Calu3 (cell line): ENCODE results near the gene HCRT. TPM values are rescaled to one million over a fixed set of nuclear protein-coding genes. Genes with fewer than 3 reads are reported as not detected.

Experiments used
- Bru-seq: library from RNA; stranded (reverse); fragments of 400-500 nt; gene quantifications from one replicate; lab custom pipeline; 2021; lab: Mats Ljungman, UMichigan
- BruChase-seq, 2 experiments: library from RNA; stranded (reverse); fragments of 400-500 nt; gene quantifications; one replicate each; lab custom pipeline; 2021; lab: Mats Ljungman, UMichigan
- BruUV-seq: library from RNA; stranded (reverse); fragments of 400-500 nt; replicated peaks from 2 replicates; lab custom pipeline; 2021; lab: Mats Ljungman, UMichigan
- CTCF ChIA-PET: fragments of 300-600 bp; sonication (Branson Sonifier 250); formaldehyde crosslinking; loops from one replicate; lab custom pipeline; 2022; ENCODE audit warnings: antibody characterized with exemption; lab: Charles Lee
- DNase-seq: peaks from one replicate; pipeline ENCODE4 v3.0.0; 2022
- H3K27ac Mint-ChIP-seq: one replicate; pipeline ENCODE4 v1.8.0; 2022; ENCODE audit warnings: mixed read lengths; ENCODE audit not compliant: unreplicated experiment
- H3K27me3 Mint-ChIP-seq: one replicate; pipeline ENCODE4 v1.8.0; 2022; ENCODE audit warnings: mixed read lengths; ENCODE audit not compliant: unreplicated experiment
- H3K36me3 Mint-ChIP-seq: one replicate; pipeline ENCODE4 v1.8.0; 2022; ENCODE audit warnings: mild to moderate bottlenecking, moderate library complexity, mixed read lengths; ENCODE audit not compliant: insufficient read depth, unreplicated experiment
- H3K4me1 Mint-ChIP-seq: one replicate; pipeline ENCODE4 v1.8.0; 2022; ENCODE audit warnings: mild to moderate bottlenecking, low read depth, mixed read lengths; ENCODE audit not compliant: unreplicated experiment
- H3K4me3 Mint-ChIP-seq: one replicate; pipeline ENCODE4 v1.8.0; 2022; ENCODE audit warnings: mild to moderate bottlenecking, low read depth, moderate library complexity, mixed read lengths; ENCODE audit not compliant: unreplicated experiment
- H3K9me3 Mint-ChIP-seq: one replicate; pipeline ENCODE4 v1.8.0; 2022; ENCODE audit warnings: low read depth, mixed read lengths; ENCODE audit not compliant: unreplicated experiment
- CTCF ChIP-seq: fragments of 200-600 bp; IDR thresholded peaks from one replicate; pipeline ENCODE4 v1.8.0; 2022; ENCODE audit warnings: antibody characterized with exemption; ENCODE audit not compliant: unreplicated experiment
- intact Hi-C: fragments of 100-400 bp; cut with micrococcal nuclease; formaldehyde crosslinking; loops from one replicate; pipeline ENCODE4 v1.10.0; 2022; ENCODE audit not compliant: unreplicated experiment
- long read RNA-seq: library from polyadenylated mRNA; stranded (forward); transcript quantifications from one replicate; pipeline ENCODE4 v2.0.0, GENCODE V29; 2022
- total RNA-seq: library from RNA; stranded (reverse); gene quantifications from 2 replicates; pipeline ENCODE4 v1.2.3, GENCODE V29; 2022

Gene HCRT
- total RNA-seq (not detected in 2 replicates), Bru-seq, nascent RNA (not detected), BruChase-seq, experiment 1, labeled RNA remaining after a 6-hour chase (percentile 13 among the genes with signal in this experiment), BruChase-seq, experiment 2, labeled RNA remaining after a 2-hour chase (not detected)
- long read RNA-seq: 0 reads

GRCh38 chr17:42184713-42185620, at the start of gene HCRT:
Gene HCRT, minus strand, starts transcription at chr17:42185452. Its CDS starts 87 bp downstream, at chr17:42185365.
- Mint-ChIP-seq H3K4me3 (peak within 1 kb of the TSS; percentile 67), H3K36me3 (peaks cover 5% of the 10 kb centered on the region), H3K9me3 (no peaks in the 10 kb centered on the region), H3K27ac (no peak within 1 kb of the TSS), H3K27me3 (peaks cover 23% of the 10 kb centered on the region), H3K4me1 (peaks cover 29% of the 10 kb centered on the region)
- intact Hi-C loops: no loop called here
- CTCF ChIA-PET: interaction anchor here (1.1 to 2.5 kb wide), 2 partner anchors 9 to 61 kb away, joined by 7 to 9 read pairs; partner anchors contain the start of gene GHDC
- no TSS peak for BruUV-seq
- TF ChIP-seq CTCF: no peak
- no peak for DNase-seq

- BruUV-seq: no TSS peak
- Mint-ChIP-seq H3K36me3 (no peaks in the 10 kb centered on the region), H3K9me3 (no peaks in the 10 kb centered on the region), H3K27me3 (no peaks in the 10 kb centered on the region), H3K27ac (no peak overlapping the region), H3K4me1 (no peaks in the 10 kb centered on the region), H3K4me3 (no peak overlapping the region)
- no peak for TF ChIP-seq CTCF
- intact Hi-C loops: no loop called here
- DNase-seq: no peak
- CTCF ChIA-PET: no interaction called here
These were observed 48.7 kb upstream of the HCRT start for GRCh38 chr17:42233994-42234393.

- Mint-ChIP-seq H3K27me3 (no peaks in the 10 kb centered on the region), H3K4me1 (peaks cover 5% of the 10 kb centered on the region), H3K27ac (no peak overlapping the region), H3K4me3 (no peak overlapping the region), H3K9me3 (no peaks in the 10 kb centered on the region), H3K36me3 (no peaks in the 10 kb centered on the region)
- intact Hi-C loops: no loop called here
- CTCF ChIA-PET: interaction anchor here (0.6 kb wide), 1 partner anchor 951 kb away, joined by 3 read pairs; no protein-coding TSS in a partner anchor
- no peak for DNase-seq
- BruUV-seq: no TSS peak
- TF ChIP-seq CTCF: no peak
These were observed 47.9 kb upstream of the HCRT start for GRCh38 chr17:42233156-42233555.

GRCh38 chr17:42230225-42230624, 45.0 kb upstream of the HCRT start:
- DNase-seq: no peak
- no peak overlapping the region for H3K4me3 Mint-ChIP-seq
- no peaks in the 10 kb centered on the region for H3K27me3 Mint-ChIP-seq
- intact Hi-C loops: no loop called here
- TF ChIP-seq CTCF: no peak
- CTCF ChIA-PET: no interaction called here
- H3K36me3 Mint-ChIP-seq: no peaks in the 10 kb centered on the region
- H3K27ac Mint-ChIP-seq: no peak overlapping the region
- H3K4me1 Mint-ChIP-seq: peaks cover 8% of the 10 kb centered on the region
- no peaks in the 10 kb centered on the region for H3K9me3 Mint-ChIP-seq
- no TSS peak for BruUV-seq
